ENCODE results near the gene MRPL37.

DNA sequence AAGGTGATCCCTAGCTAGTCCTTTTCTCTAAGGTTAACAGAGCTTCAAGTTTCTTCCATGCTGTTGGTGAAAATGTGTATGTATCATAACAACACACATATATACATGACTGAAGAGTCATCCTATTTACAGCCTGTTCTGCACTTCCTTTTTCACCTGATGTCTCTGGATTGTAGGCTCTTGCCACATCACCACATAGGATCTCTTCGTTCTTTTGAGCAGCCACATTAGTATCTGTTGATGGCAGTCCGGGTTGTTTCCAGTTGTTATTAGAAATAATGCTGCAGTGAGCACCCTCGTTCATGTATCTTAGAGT is 19.7 kb downstream of the MRPL37 start:
- TF ChIP-seq, protein P1, sequence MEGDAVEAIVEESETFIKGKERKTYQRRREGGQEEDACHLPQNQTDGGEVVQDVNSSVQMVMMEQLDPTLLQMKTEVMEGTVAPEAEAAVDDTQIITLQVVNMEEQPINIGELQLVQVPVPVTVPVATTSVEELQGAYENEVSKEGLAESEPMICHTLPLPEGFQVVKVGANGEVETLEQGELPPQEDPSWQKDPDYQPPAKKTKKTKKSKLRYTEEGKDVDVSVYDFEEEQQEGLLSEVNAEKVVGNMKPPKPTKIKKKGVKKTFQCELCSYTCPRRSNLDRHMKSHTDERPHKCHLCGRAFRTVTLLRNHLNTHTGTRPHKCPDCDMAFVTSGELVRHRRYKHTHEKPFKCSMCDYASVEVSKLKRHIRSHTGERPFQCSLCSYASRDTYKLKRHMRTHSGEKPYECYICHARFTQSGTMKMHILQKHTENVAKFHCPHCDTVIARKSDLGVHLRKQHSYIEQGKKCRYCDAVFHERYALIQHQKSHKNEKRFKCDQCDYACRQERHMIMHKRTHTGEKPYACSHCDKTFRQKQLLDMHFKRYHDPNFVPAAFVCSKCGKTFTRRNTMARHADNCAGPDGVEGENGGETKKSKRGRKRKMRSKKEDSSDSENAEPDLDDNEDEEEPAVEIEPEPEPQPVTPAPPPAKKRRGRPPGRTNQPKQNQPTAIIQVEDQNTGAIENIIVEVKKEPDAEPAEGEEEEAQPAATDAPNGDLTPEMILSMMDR (IDR thresholded peaks at IDR 0.05; ENCODE audit: low read depth, low read length): no peak
- no peak for TF ChIP-seq POLR2A (IDR thresholded peaks at IDR 0.05; ENCODE audit: extremely low read depth, insufficient read length)
- TF ChIP-seq, protein P2, sequence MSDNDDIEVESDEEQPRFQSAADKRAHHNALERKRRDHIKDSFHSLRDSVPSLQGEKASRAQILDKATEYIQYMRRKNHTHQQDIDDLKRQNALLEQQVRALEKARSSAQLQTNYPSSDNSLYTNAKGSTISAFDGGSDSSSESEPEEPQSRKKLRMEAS (IDR thresholded peaks at IDR 0.05; ENCODE audit: low read depth, low read length): no peak

All from NB4 (cell line).